MM.1S (cell line): Measurements from ENCODE around the gene BNIP5.

Experiments
- EZH2 ChIP-seq: fragments of 300-600 bp; sonication (generic); optimal IDR thresholded peaks from 2 replicates; pipeline ENCODE3; 2017; ENCODE audit warnings: low read depth, mild to moderate bottlenecking, antibody characterized with exemption, low read length, mixed read lengths
- EZH2phosphoT487 ChIP-seq: fragments of 300-600 bp; sonication (generic); IDR thresholded peaks from 2 replicates; pipeline ENCODE4 v1.6.1; 2018; ENCODE audit warnings: antibody characterized with exemption, low read length
- TF ChIP-seq, protein P1 (sequence below): fragments of 300-600 bp; sonication (generic); IDR thresholded peaks from 2 replicates; pipeline ENCODE4 v1.5.1; 2016; ENCODE audit warnings: antibody characterized with exemption, low read length, mixed read lengths

DNA sequence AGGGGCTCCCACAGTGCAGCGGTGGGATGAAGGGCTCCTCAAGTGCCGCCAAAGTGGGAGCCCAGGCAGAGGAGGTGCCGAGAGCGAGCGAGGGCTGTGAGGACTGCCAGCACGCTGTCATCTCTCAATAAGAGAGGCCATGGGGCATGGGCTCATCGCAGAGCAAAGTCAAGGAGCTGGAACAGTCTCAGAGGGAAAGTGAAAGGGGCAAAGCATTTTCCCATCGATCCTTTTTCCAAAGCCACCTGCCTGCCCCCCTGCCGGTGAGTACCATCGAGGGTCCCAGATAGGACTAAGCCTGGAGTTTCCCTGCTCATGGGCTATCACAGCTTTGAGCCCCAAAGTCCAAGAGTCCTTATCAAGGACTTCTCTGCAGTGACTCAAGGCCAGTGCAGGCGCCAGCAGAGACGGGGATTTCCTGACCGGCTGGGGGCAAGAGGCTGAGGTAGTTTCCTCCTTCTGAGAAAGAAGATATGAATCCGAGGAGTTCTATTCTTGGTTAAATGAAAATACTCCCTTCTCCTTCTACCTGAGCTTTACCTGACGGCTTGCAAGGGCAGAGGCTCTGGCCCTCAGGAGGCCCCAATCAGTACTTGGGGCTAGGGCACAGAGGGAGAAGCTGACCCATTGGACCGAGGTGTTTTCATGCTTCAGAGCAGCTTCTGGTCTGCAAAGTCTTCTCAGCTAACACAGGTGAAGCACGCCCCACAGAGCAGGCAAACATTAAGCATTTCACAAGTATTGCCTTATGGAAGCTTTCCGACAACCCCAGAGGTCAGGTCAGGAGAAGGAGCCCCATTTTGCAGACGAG lies 28.2 kb upstream of the BNIP5 start:
- TF ChIP-seq, protein P1, sequence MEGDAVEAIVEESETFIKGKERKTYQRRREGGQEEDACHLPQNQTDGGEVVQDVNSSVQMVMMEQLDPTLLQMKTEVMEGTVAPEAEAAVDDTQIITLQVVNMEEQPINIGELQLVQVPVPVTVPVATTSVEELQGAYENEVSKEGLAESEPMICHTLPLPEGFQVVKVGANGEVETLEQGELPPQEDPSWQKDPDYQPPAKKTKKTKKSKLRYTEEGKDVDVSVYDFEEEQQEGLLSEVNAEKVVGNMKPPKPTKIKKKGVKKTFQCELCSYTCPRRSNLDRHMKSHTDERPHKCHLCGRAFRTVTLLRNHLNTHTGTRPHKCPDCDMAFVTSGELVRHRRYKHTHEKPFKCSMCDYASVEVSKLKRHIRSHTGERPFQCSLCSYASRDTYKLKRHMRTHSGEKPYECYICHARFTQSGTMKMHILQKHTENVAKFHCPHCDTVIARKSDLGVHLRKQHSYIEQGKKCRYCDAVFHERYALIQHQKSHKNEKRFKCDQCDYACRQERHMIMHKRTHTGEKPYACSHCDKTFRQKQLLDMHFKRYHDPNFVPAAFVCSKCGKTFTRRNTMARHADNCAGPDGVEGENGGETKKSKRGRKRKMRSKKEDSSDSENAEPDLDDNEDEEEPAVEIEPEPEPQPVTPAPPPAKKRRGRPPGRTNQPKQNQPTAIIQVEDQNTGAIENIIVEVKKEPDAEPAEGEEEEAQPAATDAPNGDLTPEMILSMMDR = no peak
- TF ChIP-seq EZH2 (no peak), EZH2phosphoT487 (no peak)
